Central memory CD4-positive, alpha-beta T cell (primary cell): ENCODE data around the gene LCA5.
"Not testable (repeated sequence)": the region's sequence is repeated elsewhere in the genome, so short reads cannot be mapped to it uniquely, and the experiment has no call there.

Experiments
- DNase-seq: peaks from one replicate; pipeline ENCODE4 v3.0.0; 2022
- total RNA-seq, 3 experiments: gene quantifications; one replicate each; lab custom pipeline; 2026; lab: John Stamatoyannopoulos, UW

The LCA5 gene
- 0.19 to 0.98 (median 0.39) reads per million in 3 experiments for total RNA-seq

GRCh38 chr6:79536954-79537747, at the start of gene LCA5:
LCA5 (minus strand) TSS chr6:79537430; CDS start chr6:79518894, 18,536 bp downstream.
- peak; percentile 82 for DNase-seq

GRCh38 chr6:79586548-79586947, 49.3 kb upstream of the LCA5 start:
- no peak for DNase-seq

GRCh38 chr6:79584332-79584731, 47.1 kb upstream of the LCA5 start:
- no peak for DNase-seq

GRCh38 chr6:79577926-79578325, 40.7 kb upstream of the LCA5 start:
- DNase-seq = not testable (repeated sequence)

GRCh38 chr6:79574630-79575225, 37.5 kb upstream of the LCA5 start:
- DNase-seq = no peak

- DNase-seq = no peak
Observed at GRCh38 chr6:79574174-79574573, 36.9 kb upstream of the LCA5 start.

GRCh38 chr6:79571030-79571367, 33.8 kb upstream of the LCA5 start:
- DNase-seq = no peak

GRCh38 chr6:79570129-79571029, 33.1 kb upstream of the LCA5 start:
- DNase-seq = peak; percentile 8

GRCh38 chr6:79568996-79569395, 31.8 kb upstream of the LCA5 start:
- DNase-seq = no peak

GRCh38 chr6:79564636-79565035, 27.4 kb upstream of the LCA5 start:
- no peak for DNase-seq

GRCh38 chr6:79559706-79560105, 22.5 kb upstream of the LCA5 start:
- DNase-seq = no peak

GRCh38 chr6:79557673-79558467, 20.6 kb upstream of the LCA5 start:
- no peak for DNase-seq

GRCh38 chr6:79554305-79554704, 17.1 kb upstream of the LCA5 start:
- no peak for DNase-seq

- no peak for DNase-seq
Observed at GRCh38 chr6:79551401-79551800, 14.2 kb upstream of the LCA5 start.

GRCh38 chr6:79548304-79548703, 11.1 kb upstream of the LCA5 start:
- DNase-seq = no peak

- no peak for DNase-seq
Observed at GRCh38 chr6:79546186-79546585, 9.0 kb upstream of the LCA5 start.

- DNase-seq = no peak
Observed at GRCh38 chr6:79544939-79545450, 7.8 kb upstream of the LCA5 start.

GRCh38 chr6:79544299-79544927, 7.2 kb upstream of the LCA5 start:
- no peak for DNase-seq

GRCh38 chr6:79543886-79544285, 6.7 kb upstream of the LCA5 start:
- no peak for DNase-seq

- no peak for DNase-seq
Observed at GRCh38 chr6:79543411-79543810, 6.2 kb upstream of the LCA5 start.

- DNase-seq = no peak
Observed at GRCh38 chr6:79538106-79538971, 1.1 kb upstream of the LCA5 start.
